GM18873 (cell line): ENCODE results near the gene RHOD.

Experiments used
- ATAC-seq: cut with Tn5 transposase; IDR thresholded peaks from one replicate; pipeline ENCODE4 v1.9.1; 2021; ENCODE audit warnings: mild to moderate bottlenecking, moderate library complexity, moderate number of reproducible peaks; ENCODE audit not compliant: unreplicated experiment, low FRiP score

The RHOD gene

GRCh38 chr11:67113231-67113721 lies 56.6 kb downstream of the RHOD start:
- peak; percentile 72 for ATAC-seq

GRCh38 chr11:67114275-67114896 lies 57.7 kb downstream of the RHOD start:
- no peak for ATAC-seq

- no peak for ATAC-seq
Observed at GRCh38 chr11:67116758-67117105, 60.1 kb downstream of the RHOD start.

- ATAC-seq, result no peak
Observed at GRCh38 chr11:67117176-67117575, 60.5 kb downstream of the RHOD start.

GRCh38 chr11:67117672-67118180 lies 61.1 kb downstream of the RHOD start:
- no peak for ATAC-seq

GRCh38 chr11:67118181-67118766 lies 61.6 kb downstream of the RHOD start:
- ATAC-seq, result peak; percentile 9

- peak; percentile 50 for ATAC-seq
Observed at GRCh38 chr11:67118801-67119584, 62.3 kb downstream of the RHOD start, which contains the start of gene KDM2A. Gene KDM2A, plus strand, starts transcription at chr11:67119263. Its CDS starts 2,054 bp downstream, at chr11:67121317.

GRCh38 chr11:67119585-67120391 lies 63.1 kb downstream of the RHOD start:
- ATAC-seq, result peak; percentile 6

- no peak for ATAC-seq
Observed at GRCh38 chr11:67120456-67120855, 63.8 kb downstream of the RHOD start.

- ATAC-seq, result no peak
Observed at GRCh38 chr11:67120881-67121710, 64.4 kb downstream of the RHOD start.
